ENCODE results near the gene C9orf50. TPM values are rescaled to one million over a fixed set of nuclear protein-coding genes. Genes with fewer than 3 reads are reported as not detected.

C9orf50 gene
- total RNA-seq, 4 donors from 2014 or later: not detected

GRCh38 chr9:129654554-129655040 lies 33.7 kb upstream of the C9orf50 start:
- no peak for TF ChIP-seq CTCF (IDR thresholded peaks at IDR 0.05; ENCODE audit: low read depth)

- TF ChIP-seq CTCF (IDR thresholded peaks at IDR 0.05; ENCODE audit: low read depth): no peak
These were observed 33.1 kb upstream of the C9orf50 start for GRCh38 chr9:129653823-129654553.

- no peak for TF ChIP-seq CTCF (IDR thresholded peaks at IDR 0.05; ENCODE audit: low read depth)
These were observed 29.9 kb upstream of the C9orf50 start for GRCh38 chr9:129650680-129651235.

- TF ChIP-seq CTCF (IDR thresholded peaks at IDR 0.05; ENCODE audit: low read depth): no peak
These were observed 29.1 kb upstream of the C9orf50 start for GRCh38 chr9:129649726-129650679.

GRCh38 chr9:129648764-129649115 lies 27.8 kb upstream of the C9orf50 start:
- TF ChIP-seq CTCF (IDR thresholded peaks at IDR 0.05; ENCODE audit: low read depth): no peak

GRCh38 chr9:129648092-129648763 lies 27.3 kb upstream of the C9orf50 start:
- no peak for TF ChIP-seq CTCF (IDR thresholded peaks at IDR 0.05; ENCODE audit: low read depth)

Data from subcutaneous adipose tissue (tissue), 4 donors.